HepG2 (cell line): ENCODE results near the gene CC2D1A. TPM values are rescaled to one million over a fixed set of nuclear protein-coding genes. Genes with fewer than 3 reads are reported as not detected.
A peak's percentile ranks its signal among the peaks of the same experiment; 100 is the strongest.

ENCODE experiments used
- ATAC-seq: fragments of 200-7000 bp; cut with Tn5 transposase; 3 replicates; pipeline ENCODE4 v1.9.1; 2020; ENCODE audit warnings: mild to moderate bottlenecking, moderate library complexity
- BruUV-seq: library from RNA; stranded (reverse); fragments of 400-500 nt; replicated peaks from 2 replicates; lab custom pipeline; 2021; lab: Mats Ljungman, UMichigan
- CTCF ChIA-PET: fragments of 300-600 bp; formaldehyde crosslinking; extraction: SDS; loops from one replicate; lab custom pipeline; 2021; ENCODE audit warnings: low total read pairs, inconsistent platforms, low intra/inter-chr PET ratio; lab: Yijun Ruan, JAX
- POLR2A ChIA-PET: fragments of 350-600 bp; sonication (Branson Sonifier 250); formaldehyde crosslinking; loops from one replicate; lab custom pipeline; 2020; ENCODE audit warnings: antibody characterized with exemption, inconsistent platforms; lab: Yijun Ruan, JAX
- DNase-seq: peaks from one replicate; pipeline ENCODE4 v3.0.0-alpha.2; 2015; ENCODE audit warnings: low spot score
- FAIRE-seq: peaks from 3 replicates; lab custom pipeline; 2011; peaks lifted over from hg19 to GRCh38; lab: Jason Lieb, UNC
- H2AFZ ChIP-seq: one replicate; pipeline ENCODE4 v1.6.1; 2011; ENCODE audit warnings: low read length, inconsistent platforms
- H3K27ac ChIP-seq: fragments of 300-600 bp; 3 replicates; pipeline ENCODE4 v1.8.0; 2011; ENCODE audit warnings: mixed run types, mild to moderate bottlenecking, mixed read lengths, low read length, inconsistent platforms; ENCODE audit not compliant: insufficient read depth; ENCODE audit errors: extremely low read length
- H3K27me3 ChIP-seq, 2 experiments: fragments of 200-600 bp in 1 of 2; 2 replicates in 1 of 2; 3 replicates in 1 of 2; pipeline versions ENCODE4 v1.6.0 to v1.8.0; 2011; ENCODE audit warnings: low read length in 2 of 2, mild to moderate bottlenecking in 2 of 2, moderate library complexity in 2 of 2, inconsistent platforms in 1 of 2; ENCODE audit not compliant: insufficient read depth in 2 of 2, control insufficient read depth in 1 of 2
- H3K36me3 ChIP-seq, 2 experiments: fragments of 200-600 bp in 1 of 2; replicated peaks in 1 of 2; 2 replicates in 1 of 2; 3 replicates in 1 of 2; pipeline versions ENCODE4 v1.5.1 to v1.8.0; 2011; ENCODE audit warnings: low read length in 2 of 2, inconsistent platforms in 1 of 2; ENCODE audit not compliant: insufficient read depth in 2 of 2, control insufficient read depth in 1 of 2
- H3K4me1 ChIP-seq: 2 replicates; pipeline ENCODE4 v1.5.1; 2012; ENCODE audit warnings: low read length, inconsistent platforms; ENCODE audit not compliant: insufficient read depth
- H3K4me2 ChIP-seq: 2 replicates; pipeline ENCODE4 v1.6.0; 2011; ENCODE audit warnings: low read depth, low read length, inconsistent platforms
- H3K4me3 ChIP-seq, 3 experiments: fragments of 200-600 bp in 1 of 3; sonication (generic), shearing (Covaris generic) in 1 of 3; replicated peaks in 1 of 3; 2 replicates each; pipeline ENCODE4 v1.5.1; 2011 to 2016; ENCODE audit warnings: low read length in 3 of 3, inconsistent platforms in 2 of 3, low read depth in 2 of 3, mild to moderate bottlenecking in 2 of 3, control low read depth in 1 of 3, mixed read lengths in 1 of 3; ENCODE audit not compliant: insufficient read depth in 1 of 3
- H3K79me2 ChIP-seq: one replicate; pipeline ENCODE4 v1.6.1; 2011; ENCODE audit warnings: low read length, inconsistent platforms; ENCODE audit not compliant: insufficient read depth
- H3K9ac ChIP-seq: 2 replicates; pipeline ENCODE4 v1.6.0; 2011; ENCODE audit warnings: mild to moderate bottlenecking, low read depth, low read length, inconsistent platforms; ENCODE audit not compliant: insufficient read depth
- H3K9me3 ChIP-seq: 2 replicates; pipeline ENCODE4 v1.5.1; 2012; ENCODE audit warnings: mild to moderate bottlenecking, low read length
- H4K20me1 ChIP-seq: 2 replicates; pipeline ENCODE4 v1.6.0; 2011; ENCODE audit warnings: inconsistent platforms, mild to moderate bottlenecking, low read length, moderate library complexity; ENCODE audit not compliant: insufficient read depth
- CREM ChIP-seq, 2 experiments: sonication (generic) in 1 of 2; formaldehyde crosslinking in 1 of 2; IDR thresholded peaks; 2 replicates each; pipeline versions ENCODE4 v1.4.0 to v1.6.1; 2016 to 2020; ENCODE audit warnings: antibody characterized with exemption in 1 of 2, mild to moderate bottlenecking in 1 of 2, missing genetic modification reagents in 1 of 2
- EP300 ChIP-seq, 3 experiments: sonication (generic) in 1 of 3; formaldehyde crosslinking in 1 of 3; IDR thresholded peaks; 2 replicates each; pipeline versions ENCODE4 v1.5.1 to v1.6.1; 2011 to 2020; ENCODE audit warnings: low read depth in 2 of 3, low read length in 2 of 3, borderline replicate concordance in 1 of 3, improper control_type of control experiment in 1 of 3, mild to moderate bottlenecking in 1 of 3, missing genetic modification reagents in 1 of 3, moderate library complexity in 1 of 3
- GATAD1 ChIP-seq: IDR thresholded peaks from 2 replicates; pipeline ENCODE4 v1.6.1; 2016; ENCODE audit warnings: missing genetic modification reagents, missing compliant biosample characterization
- JDP2 ChIP-seq: sonication (generic); formaldehyde crosslinking; IDR thresholded peaks from 2 replicates; pipeline ENCODE4 v1.8.1; 2022; ENCODE audit warnings: missing genetic modification reagents, borderline replicate concordance
- MIER2 ChIP-seq: IDR thresholded peaks from 2 replicates; pipeline ENCODE4 v1.6.1; 2016; ENCODE audit warnings: missing biosample characterization, missing genetic modification reagents
- RBFOX2 ChIP-seq: fragments of 200-400 bp; formaldehyde crosslinking; IDR thresholded peaks from 2 replicates; pipeline ENCODE4 v1.6.1; 2017; ENCODE audit warnings: low read depth, mild to moderate bottlenecking, low read length
- RORA ChIP-seq: sonication (generic); formaldehyde crosslinking; IDR thresholded peaks from 2 replicates; pipeline ENCODE4 v1.5.0; 2020; ENCODE audit warnings: mild to moderate bottlenecking, missing genetic modification reagents, moderate library complexity
- SSRP1 ChIP-seq: IDR thresholded peaks from 2 replicates; pipeline ENCODE4 v1.6.1; 2016; ENCODE audit warnings: control low read depth
- TBX2 ChIP-seq: sonication (generic); formaldehyde crosslinking; IDR thresholded peaks from 2 replicates; pipeline ENCODE4 v1.5.0; 2020; ENCODE audit warnings: missing genetic modification reagents, mild to moderate bottlenecking, borderline replicate concordance
- TIGD3 ChIP-seq: sonication (generic); formaldehyde crosslinking; IDR thresholded peaks from 2 replicates; pipeline ENCODE4 v1.5.1; 2020; ENCODE audit warnings: mild to moderate bottlenecking, missing genetic modification reagents, borderline replicate concordance
- ZBTB42 ChIP-seq: sonication (generic); formaldehyde crosslinking; IDR thresholded peaks from 2 replicates; pipeline ENCODE4 v1.5.0; 2020; ENCODE audit warnings: mild to moderate bottlenecking, missing genetic modification reagents
- ZNF124 ChIP-seq: sonication (generic); formaldehyde crosslinking; IDR thresholded peaks from 2 replicates; pipeline ENCODE4 v1.4.0; 2020; ENCODE audit warnings: missing genetic modification reagents
- ZNF547 ChIP-seq: sonication (generic); formaldehyde crosslinking; IDR thresholded peaks from 2 replicates; pipeline ENCODE4 v1.5.1; 2020; ENCODE audit warnings: mild to moderate bottlenecking, missing genetic modification reagents
- WGBS: methylation state at CpG from one replicate; pipeline ENCODE4 v1.1.6; 2017; ENCODE audit warnings: low lambda C conversion rate; 5-methylcytosine and 5-hydroxymethylcytosine counted together
- in situ Hi-C: cut with HindIII; loops from 2 replicates; pipeline ENCODE4 v1.10.0; 2017; ENCODE audit warnings: low pct_unique_long_range_greater_than_20kb; ENCODE audit not compliant: extremely low pct_ligation_motif_present
- intact Hi-C: fragments of 100-400 bp; cut with micrococcal nuclease; formaldehyde crosslinking; loops from one replicate; pipeline ENCODE4 v1.10.0; 2022; ENCODE audit not compliant: unreplicated experiment
- polyA plus RNA-seq, 8 experiments: library from polyadenylated mRNA; depleted of rRNA in 3 of 8; stranded (reverse) in 7 of 8; unstranded in 1 of 8; fragments of >200 nt; fragmentation: Illumina TruSeq in 4 of 8; extraction: Trizol in 4 of 8; gene quantifications; 2 replicates each; pipeline versions ENCODE4 v1.2.1 to v1.2.3, GENCODE V29; 2011 to 2016; ENCODE audit warnings: low read depth in 4 of 8, missing spikeins in 1 of 8, mixed read lengths in 1 of 8; ENCODE audit not compliant: insufficient read depth in 1 of 8
- total RNA-seq, 5 experiments: library from RNA; depleted of rRNA; stranded (reverse); fragments of >200 nt; fragmentation: Illumina TruSeq; extraction: Trizol; gene quantifications; 2 replicates each; pipeline ENCODE4 v1.2.3, GENCODE V29; 2016; ENCODE audit warnings: low read depth in 1 of 5
- TF ChIP-seq, protein P1 (sequence below): sonication (generic); formaldehyde crosslinking; IDR thresholded peaks from 2 replicates; pipeline ENCODE4 v1.5.0; 2020; ENCODE audit warnings: missing genetic modification reagents, mild to moderate bottlenecking, borderline replicate concordance
- TF ChIP-seq, protein P2 (sequence below): sonication (generic); formaldehyde crosslinking; IDR thresholded peaks from 2 replicates; pipeline ENCODE4 v1.5.0; 2020; ENCODE audit warnings: mild to moderate bottlenecking, low read depth, missing genetic modification reagents, borderline replicate concordance

The CC2D1A gene
- total and polyA plus RNA-seq, 2 of the 13 experiments (the other 11 are each of a cell fraction or from before 2014, with no cell fraction given) = 9.7 to 11.5 TPM

GRCh38 chr19:13954185-13954584 is 48.2 kb downstream of the CC2D1A start:
- intact Hi-C loops = no loop called here
- Histone ChIP-seq H3K4me2 (no peak overlapping the region), H3K27me3 (no peaks in the 10 kb centered on the region; a peak in 1 of 5 replicates), H3K27ac (no peak overlapping the region), H3K4me1 (peaks cover 10% of the 10 kb centered on the region), H3K4me3 (peak overlapping the region in 1 of 3 experiments; percentile 4; a peak in 1 of 6 replicates), H3K9me3 (no peaks in the 10 kb centered on the region), H3K79me2 (peaks cover 14% of the 10 kb centered on the region), H3K9ac (no peak overlapping the region), H4K20me1 (no peaks in the 10 kb centered on the region), H3K36me3 (peaks cover 13 to 38% of the 10 kb centered on the region in 2 experiments; a peak in 4 of 5 replicates), H2AFZ (no peak overlapping the region)
- WGBS = 92% methylated on average over 9 of the region's 15 CpGs
- TF ChIP-seq, protein P1, sequence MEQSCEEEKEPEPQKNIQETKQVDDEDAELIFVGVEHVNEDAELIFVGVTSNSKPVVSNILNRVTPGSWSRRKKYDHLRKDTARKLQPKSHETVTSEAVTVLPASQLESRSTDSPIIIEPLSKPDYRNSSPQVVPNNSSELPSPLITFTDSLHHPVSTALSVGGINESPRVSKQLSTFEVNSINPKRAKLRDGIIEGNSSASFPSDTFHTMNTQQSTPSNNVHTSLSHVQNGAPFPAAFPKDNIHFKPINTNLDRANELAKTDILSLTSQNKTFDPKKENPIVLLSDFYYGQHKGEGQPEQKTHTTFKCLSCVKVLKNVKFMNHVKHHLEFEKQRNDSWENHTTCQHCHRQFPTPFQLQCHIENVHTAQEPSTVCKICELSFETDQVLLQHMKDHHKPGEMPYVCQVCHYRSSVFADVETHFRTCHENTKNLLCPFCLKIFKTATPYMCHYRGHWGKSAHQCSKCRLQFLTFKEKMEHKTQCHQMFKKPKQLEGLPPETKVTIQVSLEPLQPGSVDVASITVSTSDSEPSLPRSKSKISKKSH (CRISPR knock-in tag) = no peak
- TF ChIP-seq TBX2 (CRISPR knock-in tag) = no peak
- TF ChIP-seq RORA (CRISPR knock-in tag) = no peak
- no peak for TF ChIP-seq SSRP1 (CRISPR knock-in tag)
- no peak for TF ChIP-seq TIGD3 (CRISPR knock-in tag)
- TF ChIP-seq ZNF124 (CRISPR knock-in tag) = no peak
- no peak for TF ChIP-seq GATAD1
- TF ChIP-seq ZBTB42 (CRISPR knock-in tag) = no peak
- no peak for TF ChIP-seq MIER2
- TF ChIP-seq CREM (IDR thresholded peaks at IDR 0.05) = no peak
- no peak for TF ChIP-seq CREM (CRISPR knock-in tag; IDR thresholded peaks at IDR 0.05)
- no peak for TF ChIP-seq RBFOX2
- TF ChIP-seq ZNF547 (CRISPR knock-in tag) = no peak
- TF ChIP-seq, protein P2, sequence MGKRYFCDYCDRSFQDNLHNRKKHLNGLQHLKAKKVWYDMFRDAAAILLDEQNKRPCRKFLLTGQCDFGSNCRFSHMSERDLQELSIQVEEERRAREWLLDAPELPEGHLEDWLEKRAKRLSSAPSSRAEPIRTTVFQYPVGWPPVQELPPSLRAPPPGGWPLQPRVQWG (CRISPR knock-in tag) = no peak
- TF ChIP-seq EP300 (IDR thresholded peaks at IDR 0.05; ENCODE audit: low read depth in 2 of 2, low read length in 2 of 2) = no peak
- TF ChIP-seq EP300 (CRISPR knock-in tag; IDR thresholded peaks at IDR 0.05; ENCODE audit: borderline replicate concordance) = no peak
- TF ChIP-seq JDP2 (CRISPR knock-in tag) = no peak
- DNase-seq (no peak), ATAC-seq (no peak), FAIRE-seq (no peak)
- POLR2A ChIA-PET = no interaction called here
- no TSS peak for BruUV-seq
- in situ Hi-C loops = loop anchor here (5.0 kb wide), 1 partner anchor 72 kb away; no protein-coding TSS in a partner anchor
- CTCF ChIA-PET = no interaction called here
